ENCODE data around the gene KASH5. TPM values are rescaled to one million over a fixed set of nuclear protein-coding genes. Genes with fewer than 3 reads are reported as not detected.

KASH5 gene
- total and polyA plus RNA-seq, 2 of the 13 experiments (the other 11 are each of a cell fraction or from before 2014, with no cell fraction given) = not detected

- TF ChIP-seq ZNF18 (CRISPR knock-in tag; IDR thresholded peaks at IDR 0.05; ENCODE audit: insufficient replicate concordance) (peak; percentile 15), MYNN (CRISPR knock-in tag; IDR thresholded peaks at IDR 0.05; ENCODE audit: low read depth) (no peak; the same call in 1 of the 2 replicates), SMAD3 (CRISPR knock-in tag; IDR thresholded peaks at IDR 0.05) (peak; percentile 33; the same call in 1 of the 2 replicates), ZKSCAN5 (CRISPR knock-in tag; IDR thresholded peaks at IDR 0.05) (no peak), MIER3 (CRISPR knock-in tag; IDR thresholded peaks at IDR 0.05; ENCODE audit: borderline replicate concordance) (no peak), ZBTB8A (CRISPR knock-in tag; IDR thresholded peaks at IDR 0.05; ENCODE audit: borderline replicate concordance, low read depth) (no peak), GZF1 (CRISPR knock-in tag; IDR thresholded peaks at IDR 0.05) (no peak), EP300 (IDR thresholded peaks at IDR 0.05; ENCODE audit: low read depth in 2 of 2, low read length in 2 of 2) (no peak), EP300 (CRISPR knock-in tag; IDR thresholded peaks at IDR 0.05; ENCODE audit: borderline replicate concordance) (no peak), PTBP1 (IDR thresholded peaks at IDR 0.05; ENCODE audit: low read depth, low read length, poor library complexity, severe bottlenecking) (no peak), ELF1 (CRISPR knock-in tag; IDR thresholded peaks at IDR 0.05) (peak; percentile 91), TOE1 (CRISPR knock-in tag; IDR thresholded peaks at IDR 0.05) (no peak), CREM (IDR thresholded peaks at IDR 0.05) (peak; percentile 88), CREM (CRISPR knock-in tag; IDR thresholded peaks at IDR 0.05) (no peak), ZNF557 (CRISPR knock-in tag; IDR thresholded peaks at IDR 0.05) (no peak), MYC (CRISPR knock-in tag; IDR thresholded peaks at IDR 0.05; ENCODE audit: borderline replicate concordance) (no peak), ZNF383 (CRISPR knock-in tag; IDR thresholded peaks at IDR 0.05; ENCODE audit: borderline replicate concordance) (no peak), ZC3H4 (CRISPR knock-in tag; IDR thresholded peaks at IDR 0.05; ENCODE audit: borderline replicate concordance) (no peak), RXRA (CRISPR knock-in tag; IDR thresholded peaks at IDR 0.05) (no peak), PREB (CRISPR knock-in tag; IDR thresholded peaks at IDR 0.05) (no peak), STAT5B (CRISPR knock-in tag; IDR thresholded peaks at IDR 0.05) (no peak), AKAP8 (CRISPR knock-in tag; IDR thresholded peaks at IDR 0.05) (no peak), WIZ (CRISPR knock-in tag; IDR thresholded peaks at IDR 0.05) (no peak), ZNF574 (CRISPR knock-in tag; IDR thresholded peaks at IDR 0.05) (peak; percentile 88), HNRNPL (IDR thresholded peaks at IDR 0.05; ENCODE audit: low read depth, low read length) (no peak), ZNF260 (CRISPR knock-in tag; IDR thresholded peaks at IDR 0.05; ENCODE audit: borderline replicate concordance, low read depth) (no peak)
Observed at GRCh38 chr19:49451430-49452181, 63.6 kb downstream of the KASH5 start, which contains the start of gene PIH1D1 (continued).

All from HepG2 (cell line).